Measurements from ENCODE around the gene MAGED4.
"Not testable (repeated sequence)": the region's sequence is repeated elsewhere in the genome, so short reads cannot be mapped to it uniquely, and the experiment has no call there.

- TF ChIP-seq POLR2A, CTCF (IDR thresholded peaks at IDR 0.05): not testable (repeated sequence)
Observed at GRCh38 chrX:52184440-52185077, at the start of gene MAGED4.
